GM19238 (cell line): ENCODE measurements around the gene MRM2.

Experiments used
- DNase-seq: peaks from one replicate; pipeline ENCODE4 v3.0.0; 2011; ENCODE audit warnings: low spot score; ENCODE audit not compliant: insufficient read length

Gene MRM2

DNA sequence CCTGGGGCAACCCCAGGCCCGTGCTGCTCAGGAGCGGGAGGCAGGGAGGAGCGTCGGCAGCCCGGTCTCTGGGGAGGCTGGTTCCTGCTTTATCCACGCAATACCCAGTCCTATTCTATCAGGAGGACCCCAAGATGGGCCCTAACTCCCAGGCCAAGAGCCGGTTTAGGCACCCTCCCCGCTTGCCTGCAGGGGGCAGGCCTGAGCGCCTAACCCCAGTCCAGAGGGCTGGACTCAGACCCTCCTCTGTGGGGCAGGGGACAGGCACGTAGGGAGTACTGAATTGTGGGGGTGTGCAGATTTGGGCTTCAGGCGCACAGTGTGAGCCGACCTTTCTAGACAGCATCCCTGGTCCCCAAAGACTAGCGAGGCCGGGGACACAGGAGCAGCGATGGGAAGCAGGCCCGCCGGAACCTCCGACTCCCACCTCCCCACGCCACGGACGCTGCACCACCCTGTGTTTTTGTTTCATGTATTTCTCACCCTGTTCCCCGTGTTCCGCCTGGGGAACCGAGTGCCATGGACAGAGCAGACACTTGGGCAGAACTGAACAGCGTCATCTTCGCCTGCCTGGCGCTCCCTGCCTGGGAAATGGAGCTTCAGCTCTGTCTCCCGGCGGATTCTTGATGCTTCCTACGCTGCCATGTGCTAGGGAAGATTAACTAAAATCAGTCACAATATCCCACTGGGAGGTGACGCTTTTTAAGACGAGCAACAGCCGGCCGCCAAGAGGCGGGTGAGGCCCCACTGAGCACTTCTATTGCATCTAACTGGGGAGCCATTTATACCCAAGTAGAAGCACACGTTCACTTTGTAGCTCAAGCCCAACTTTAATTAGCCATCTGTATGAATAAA lies 5.4 kb upstream of the MRM2 start:
- peak; percentile 50 for DNase-seq

- DNase-seq: no peak
Observed at GRCh38 chr7:2245883-2246675, 4.1 kb upstream of the MRM2 start.

GRCh38 chr7:2244404-2244995 lies 2.5 kb upstream of the MRM2 start:
- no peak for DNase-seq

GRCh38 chr7:2243458-2243857 lies 1.5 kb upstream of the MRM2 start:
- no peak for DNase-seq

- no peak for DNase-seq
Observed at GRCh38 chr7:2242541-2243429, 780 bp upstream of the MRM2 start.

- DNase-seq: no peak
Observed at GRCh38 chr7:2239242-2239641, 2.8 kb downstream of the MRM2 start.

DNA sequence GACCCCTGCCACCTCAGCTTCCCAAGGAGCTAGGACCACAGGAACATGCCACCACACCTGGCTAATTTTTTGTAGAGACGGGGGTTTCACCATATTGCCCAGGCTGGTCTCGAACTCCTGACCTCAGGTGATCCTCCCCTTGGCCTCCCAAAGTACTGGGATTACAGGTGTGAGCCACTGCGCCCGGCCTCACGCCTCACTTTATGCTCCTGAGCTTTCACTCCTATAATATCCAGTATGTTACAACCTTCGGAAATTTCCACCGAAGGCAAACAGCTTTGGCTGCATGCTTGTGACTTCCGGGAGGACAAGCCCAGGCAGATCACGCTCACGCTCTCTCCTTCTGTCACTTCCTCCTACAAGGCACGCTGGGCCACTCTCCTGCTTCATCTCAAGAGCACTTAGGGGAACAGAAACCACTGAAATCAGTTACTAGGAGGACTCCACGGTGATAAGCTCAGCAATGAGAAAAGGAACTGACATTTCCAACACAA lies 4.8 kb downstream of the MRM2 start:
- peak; percentile 80 for DNase-seq

DNA sequence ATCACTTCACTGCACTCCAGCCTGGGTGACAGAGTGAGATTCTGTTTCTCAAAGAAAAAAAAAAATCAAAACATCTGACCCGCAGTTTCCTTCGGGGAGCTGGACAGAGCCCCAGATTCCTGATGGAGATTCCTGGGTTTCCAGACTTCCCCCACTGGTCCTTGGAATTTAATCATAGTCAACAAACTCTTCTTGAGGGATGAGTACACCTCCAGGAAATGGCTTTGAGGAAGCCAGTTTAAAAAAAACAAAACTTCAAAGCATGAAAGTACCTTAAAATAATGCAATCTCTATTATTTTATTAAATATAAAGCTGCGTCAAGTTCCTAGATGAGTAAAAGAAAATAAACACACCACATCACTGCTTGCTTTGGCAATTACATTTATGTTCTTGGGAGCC lies 8.1 kb downstream of the MRM2 start:
- no peak for DNase-seq

DNA sequence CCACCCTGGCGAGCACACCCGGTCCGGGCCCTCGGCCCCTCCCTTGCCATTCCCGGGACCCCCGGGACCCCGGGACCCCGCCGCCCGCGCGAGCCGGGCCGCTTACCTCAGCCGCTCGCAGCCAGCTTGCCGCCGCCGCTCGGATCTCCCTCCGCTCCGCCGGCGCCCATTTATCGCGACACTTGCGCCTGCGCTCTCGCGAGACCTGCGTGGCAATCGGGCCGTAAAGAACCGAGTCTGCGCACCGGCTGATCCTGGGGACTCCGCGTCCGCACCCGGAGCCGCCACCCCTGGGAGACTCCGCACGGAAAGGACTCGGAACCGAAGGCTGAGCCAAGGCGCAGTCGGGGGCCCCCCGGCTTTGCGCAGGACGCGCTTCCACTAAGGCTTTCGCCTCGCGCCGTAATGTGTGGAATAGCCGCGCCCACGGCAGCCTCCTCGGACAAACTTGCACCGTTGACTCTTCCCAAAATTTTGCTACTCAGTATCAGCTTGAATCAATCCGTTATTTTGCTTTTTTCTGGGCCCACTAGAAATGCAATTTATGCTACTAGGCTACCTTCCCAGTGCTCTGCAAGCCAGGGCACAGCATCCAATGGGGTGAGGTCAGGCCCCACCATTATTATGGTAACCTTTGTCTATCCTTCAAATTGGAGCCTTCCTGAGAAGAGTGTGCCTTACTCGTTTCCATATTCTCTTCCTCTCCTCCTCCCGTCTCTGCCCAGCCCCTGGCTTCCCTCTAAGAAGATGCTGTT lies 9.1 kb downstream of the MRM2 start, which contains the start of gene MAD1L1:
Gene MAD1L1 (minus strand): TSS at position 180 of the 755 bp plus-strand sequence. CDS start 2,812 bp downstream, outside the sequence.
- DNase-seq: peak; percentile 93

DNA sequence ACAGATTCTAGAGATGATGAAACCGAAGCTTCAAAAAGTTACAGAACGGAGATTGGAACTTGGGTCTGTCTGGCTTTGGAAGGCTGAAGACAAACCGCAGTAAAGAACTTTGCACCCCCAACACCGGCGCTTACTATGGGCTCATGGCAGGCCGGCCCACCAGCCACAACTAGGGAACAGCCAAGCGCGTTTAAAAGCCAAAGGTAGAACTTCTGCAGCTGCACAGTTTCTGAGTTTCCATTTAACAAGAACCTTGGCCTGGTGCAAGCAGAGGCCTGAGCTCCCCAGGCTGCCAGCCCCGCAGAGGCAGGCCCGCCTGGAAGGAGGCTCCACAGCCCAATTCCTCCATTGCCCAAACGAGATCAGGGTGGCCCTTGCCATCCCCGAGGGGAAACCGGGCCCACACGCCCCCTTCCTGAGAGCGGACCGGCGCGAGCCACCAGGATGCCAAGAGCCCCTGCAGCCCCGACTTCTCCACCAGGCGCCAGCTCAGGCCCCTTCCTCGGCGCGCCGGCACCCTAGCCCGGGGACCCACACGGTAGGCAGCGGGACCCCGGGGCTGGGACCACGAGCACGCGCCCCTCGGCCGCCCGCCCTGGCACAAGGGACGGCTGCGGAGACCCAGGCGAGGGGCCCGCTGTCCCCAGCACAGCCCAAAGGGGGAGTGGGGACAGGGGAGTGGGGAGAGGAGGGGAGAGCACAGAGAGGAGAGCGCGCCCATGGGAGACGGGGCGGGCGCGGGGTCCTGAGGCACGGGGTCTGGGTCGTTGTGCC lies 9.8 kb downstream of the MRM2 start:
- DNase-seq: peak; percentile 61

DNA sequence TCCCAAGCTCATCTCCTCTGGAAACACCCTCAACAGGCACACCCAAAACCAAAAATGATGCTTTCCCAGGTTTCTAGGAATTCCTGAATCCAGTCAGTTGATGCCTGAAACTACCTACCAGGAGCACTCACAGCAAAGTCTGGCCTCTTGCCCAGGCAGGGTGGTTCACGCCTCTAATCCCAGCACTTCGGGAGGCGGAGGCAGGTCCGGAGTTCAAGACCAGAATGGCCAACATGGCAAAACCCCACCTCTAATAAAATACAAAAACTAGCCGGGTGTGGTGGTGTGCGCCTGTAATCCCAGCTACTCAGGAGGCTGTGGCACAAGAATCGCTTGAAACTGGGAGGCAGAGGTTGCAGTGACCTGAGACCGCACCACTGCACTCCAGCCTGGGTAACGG lies 11.1 kb downstream of the MRM2 start:
- DNase-seq: no peak

- no peak for DNase-seq
Observed at GRCh38 chr7:2230226-2230625, 11.8 kb downstream of the MRM2 start.

- no peak for DNase-seq
Observed at GRCh38 chr7:2229467-2229866, 12.5 kb downstream of the MRM2 start.

GRCh38 chr7:2228921-2229320 lies 13.1 kb downstream of the MRM2 start:
- no peak for DNase-seq

GRCh38 chr7:2227699-2228098 lies 14.3 kb downstream of the MRM2 start:
- DNase-seq: no peak

DNA sequence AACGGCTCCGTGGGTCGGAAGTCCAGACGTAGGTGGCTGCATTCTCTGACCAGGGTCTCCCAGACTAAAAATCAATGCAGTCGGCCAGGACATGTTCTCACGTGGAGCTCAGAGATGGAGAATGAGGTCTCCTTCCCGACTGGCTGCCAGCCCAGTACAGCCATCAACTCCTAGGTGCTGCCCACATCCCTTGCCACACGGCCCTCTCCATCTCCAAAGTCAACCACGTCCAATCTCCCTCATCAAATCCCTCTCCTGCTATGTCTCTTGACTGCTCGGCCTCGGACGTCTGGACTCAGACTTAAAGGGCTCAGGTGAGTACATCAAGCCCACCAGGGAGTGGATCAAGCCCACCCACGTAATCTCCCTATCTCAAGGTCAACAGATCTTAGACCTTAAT lies 16.2 kb downstream of the MRM2 start:
- no peak for DNase-seq

- DNase-seq: no peak
Observed at GRCh38 chr7:2225336-2225735, 16.7 kb downstream of the MRM2 start.

GRCh38 chr7:2224934-2225333 lies 17.1 kb downstream of the MRM2 start:
- no peak for DNase-seq

DNA sequence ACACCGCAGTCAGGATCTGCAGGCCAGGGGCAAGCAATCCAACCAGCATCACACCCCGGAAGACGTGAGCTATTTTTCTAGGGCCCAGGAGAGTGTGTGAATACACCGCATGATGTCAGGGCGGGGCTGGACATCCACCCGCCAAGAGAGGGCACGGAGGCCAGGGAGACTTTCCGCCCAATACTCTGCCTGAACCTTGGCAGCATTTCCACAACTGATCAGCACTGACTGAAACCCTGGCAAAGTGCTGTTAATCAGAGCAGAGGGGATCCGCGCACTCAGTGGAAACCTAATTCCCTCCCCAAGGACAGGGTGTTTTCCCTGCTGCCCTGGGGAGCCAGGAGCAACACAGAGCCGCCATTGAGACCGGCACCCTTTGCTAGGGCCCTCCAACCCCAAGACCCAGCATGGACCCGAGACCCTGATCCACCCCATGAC lies 17.5 kb downstream of the MRM2 start:
- DNase-seq: no peak
